MM.1S (cell line): ENCODE measurements around the gene PLAC1.

Experiments used
- DNase-seq: peaks from one replicate; pipeline ENCODE4 v3.0.0-alpha.2; 2015
- H2AFZ ChIP-seq: fragments of 300-600 bp; sonication (generic); 2 replicates; pipeline ENCODE4 v1.6.0; 2016; ENCODE audit warnings: antibody characterized with exemption, low read length
- H3F3A ChIP-seq: fragments of 300-600 bp; sonication (generic); 2 replicates; pipeline ENCODE4 v1.6.1; 2016; ENCODE audit warnings: mild to moderate bottlenecking, antibody characterized with exemption, low read length, moderate library complexity, mixed read lengths; ENCODE audit not compliant: insufficient read depth
- H3K27ac ChIP-seq: fragments of 300-600 bp; sonication (generic); 2 replicates; pipeline ENCODE4 v1.5.1; 2016; ENCODE audit warnings: mild to moderate bottlenecking, low read length
- H3K27me3 ChIP-seq: fragments of 300-600 bp; sonication (generic); replicated peaks from 2 replicates; pipeline ENCODE4 v1.6.0; 2016; ENCODE audit warnings: low read length; ENCODE audit not compliant: insufficient read depth
- H3K36me3 ChIP-seq: fragments of 300-600 bp; sonication (generic); replicated peaks from 2 replicates; pipeline ENCODE4 v1.6.1; 2016; ENCODE audit warnings: mild to moderate bottlenecking, low read length, mixed read lengths; ENCODE audit not compliant: insufficient read depth
- H3K4me1 ChIP-seq: fragments of 300-600 bp; sonication (generic); 2 replicates; pipeline ENCODE4 v1.6.1; 2016; ENCODE audit warnings: low read length, mixed read lengths
- H3K4me2 ChIP-seq: fragments of 300-600 bp; sonication (generic); 2 replicates; pipeline ENCODE4 v1.6.0; 2016; ENCODE audit warnings: low read depth, low read length
- H3K4me3 ChIP-seq: fragments of 300-600 bp; sonication (generic); 2 replicates; pipeline ENCODE4 v1.5.1; 2016; ENCODE audit warnings: low read length, mixed read lengths
- H3K79me2 ChIP-seq: fragments of 300-600 bp; sonication (generic); 2 replicates; pipeline ENCODE4 v1.6.1; 2016; ENCODE audit warnings: mixed run types, low read length, mixed read lengths
- H3K9ac ChIP-seq: fragments of 300-600 bp; sonication (generic); 2 replicates; pipeline ENCODE4 v1.6.1; 2016; ENCODE audit warnings: low read length, mixed read lengths
- H3K9me2 ChIP-seq: fragments of 300-600 bp; sonication (generic); replicated peaks from 2 replicates; pipeline ENCODE4 v1.6.1; 2016; ENCODE audit warnings: mild to moderate bottlenecking, low read length, mixed read lengths; ENCODE audit not compliant: insufficient read depth
- H3K9me3 ChIP-seq: fragments of 300-600 bp; sonication (generic); replicated peaks from 2 replicates; pipeline ENCODE4 v1.6.1; 2016; ENCODE audit warnings: mild to moderate bottlenecking, low read length, mixed read lengths; ENCODE audit not compliant: insufficient read depth
- H4K20me1 ChIP-seq: fragments of 300-600 bp; sonication (generic); 2 replicates; pipeline ENCODE4 v1.6.1; 2016; ENCODE audit warnings: mild to moderate bottlenecking, low read length, moderate library complexity, mixed read lengths; ENCODE audit not compliant: insufficient read depth
- EZH2 ChIP-seq: fragments of 300-600 bp; sonication (generic); optimal IDR thresholded peaks from 2 replicates; pipeline ENCODE3; 2017; ENCODE audit warnings: low read depth, mild to moderate bottlenecking, antibody characterized with exemption, low read length, mixed read lengths
- EZH2phosphoT487 ChIP-seq: fragments of 300-600 bp; sonication (generic); IDR thresholded peaks from 2 replicates; pipeline ENCODE4 v1.6.1; 2018; ENCODE audit warnings: antibody characterized with exemption, low read length
- TF ChIP-seq, protein P1 (sequence below): fragments of 300-600 bp; sonication (generic); IDR thresholded peaks from 2 replicates; pipeline ENCODE4 v1.5.1; 2016; ENCODE audit warnings: antibody characterized with exemption, low read length, mixed read lengths

Gene PLAC1

DNA sequence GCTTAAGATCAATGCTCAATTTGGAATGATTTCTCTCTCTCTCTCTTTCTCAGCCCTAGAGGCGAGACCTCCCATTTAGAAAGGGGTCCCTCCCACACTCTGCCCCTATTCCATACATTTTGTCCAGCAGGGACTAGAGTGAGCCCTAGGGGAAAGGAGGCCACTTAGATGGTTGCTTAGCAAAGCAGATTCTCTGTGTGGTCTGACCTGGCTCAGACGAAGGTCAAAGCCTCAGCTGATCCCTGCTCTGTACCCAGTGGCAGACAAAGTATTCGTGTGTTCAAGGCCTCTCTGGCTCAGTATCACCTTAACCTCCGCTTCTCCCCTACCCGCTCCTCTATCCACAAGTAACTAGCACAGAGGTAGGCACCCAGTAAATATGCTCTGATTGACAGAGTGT, 120.0 kb downstream of the PLAC1 start:
- H3K36me3 ChIP-seq = no peaks in the 10 kb centered on the region
- 0 out of 2 replicates have a peak, but pooled peaks cover 3% of the 10 kb centered on the region for H3K4me1 ChIP-seq
- TF ChIP-seq, protein P1, sequence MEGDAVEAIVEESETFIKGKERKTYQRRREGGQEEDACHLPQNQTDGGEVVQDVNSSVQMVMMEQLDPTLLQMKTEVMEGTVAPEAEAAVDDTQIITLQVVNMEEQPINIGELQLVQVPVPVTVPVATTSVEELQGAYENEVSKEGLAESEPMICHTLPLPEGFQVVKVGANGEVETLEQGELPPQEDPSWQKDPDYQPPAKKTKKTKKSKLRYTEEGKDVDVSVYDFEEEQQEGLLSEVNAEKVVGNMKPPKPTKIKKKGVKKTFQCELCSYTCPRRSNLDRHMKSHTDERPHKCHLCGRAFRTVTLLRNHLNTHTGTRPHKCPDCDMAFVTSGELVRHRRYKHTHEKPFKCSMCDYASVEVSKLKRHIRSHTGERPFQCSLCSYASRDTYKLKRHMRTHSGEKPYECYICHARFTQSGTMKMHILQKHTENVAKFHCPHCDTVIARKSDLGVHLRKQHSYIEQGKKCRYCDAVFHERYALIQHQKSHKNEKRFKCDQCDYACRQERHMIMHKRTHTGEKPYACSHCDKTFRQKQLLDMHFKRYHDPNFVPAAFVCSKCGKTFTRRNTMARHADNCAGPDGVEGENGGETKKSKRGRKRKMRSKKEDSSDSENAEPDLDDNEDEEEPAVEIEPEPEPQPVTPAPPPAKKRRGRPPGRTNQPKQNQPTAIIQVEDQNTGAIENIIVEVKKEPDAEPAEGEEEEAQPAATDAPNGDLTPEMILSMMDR = no peak
- TF ChIP-seq EZH2phosphoT487 (no peak), EZH2 (no peak)
- no peak overlapping the region for H3K4me3 ChIP-seq
- H4K20me1 ChIP-seq = no peaks in the 10 kb centered on the region
- no peaks in the 10 kb centered on the region for H3F3A ChIP-seq
- no peaks in the 10 kb centered on the region for H3K9me3 ChIP-seq
- no peak overlapping the region for H3K27ac ChIP-seq
- H3K9me2 ChIP-seq = no peaks in the 10 kb centered on the region
- no peak overlapping the region for H2AFZ ChIP-seq
- H3K4me2 ChIP-seq = no peak overlapping the region
- H3K9ac ChIP-seq = no peak overlapping the region
- no peak for DNase-seq
- no peaks in the 10 kb centered on the region for H3K79me2 ChIP-seq
- no peaks in the 10 kb centered on the region for H3K27me3 ChIP-seq

DNA sequence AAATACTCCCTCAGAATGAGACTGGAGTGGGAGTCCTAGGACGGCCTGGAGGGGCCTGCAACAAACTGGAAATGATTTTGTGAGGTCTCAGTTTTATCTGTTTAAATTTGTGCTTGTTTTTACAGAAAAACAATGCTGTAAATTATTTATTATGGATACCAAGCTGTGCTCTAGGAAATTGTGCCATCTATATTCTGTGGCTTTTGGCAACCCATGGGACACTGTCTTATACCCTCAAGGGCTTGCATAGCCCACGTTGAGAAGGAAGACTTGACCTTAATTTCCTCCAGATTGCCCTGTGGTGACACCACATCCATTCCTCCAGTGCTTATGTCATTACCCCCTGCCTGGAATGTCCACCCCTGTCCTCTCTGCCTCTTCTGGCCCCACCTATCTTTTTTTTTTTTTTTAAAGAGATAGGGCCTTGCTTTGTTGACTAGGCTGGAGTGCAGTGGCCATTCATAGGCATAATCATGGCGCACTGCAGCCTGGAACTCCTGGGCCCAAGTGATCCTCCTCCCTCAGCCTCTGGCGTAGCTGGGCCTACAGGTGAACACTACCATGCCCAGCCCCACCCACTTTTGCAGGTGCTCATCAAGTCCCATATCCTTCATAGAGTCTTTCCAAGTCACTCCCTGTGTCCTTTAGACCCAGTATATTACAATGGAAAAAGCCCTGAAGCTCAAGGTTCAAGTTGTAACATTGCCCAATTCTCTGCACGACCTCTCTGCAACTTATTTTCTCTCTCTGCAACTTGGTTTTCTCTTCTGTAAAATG, 120.9 kb downstream of the PLAC1 start:
- no peak overlapping the region for H3K4me2 ChIP-seq
- DNase-seq = no peak
- H3K27ac ChIP-seq = no peak overlapping the region

DNA sequence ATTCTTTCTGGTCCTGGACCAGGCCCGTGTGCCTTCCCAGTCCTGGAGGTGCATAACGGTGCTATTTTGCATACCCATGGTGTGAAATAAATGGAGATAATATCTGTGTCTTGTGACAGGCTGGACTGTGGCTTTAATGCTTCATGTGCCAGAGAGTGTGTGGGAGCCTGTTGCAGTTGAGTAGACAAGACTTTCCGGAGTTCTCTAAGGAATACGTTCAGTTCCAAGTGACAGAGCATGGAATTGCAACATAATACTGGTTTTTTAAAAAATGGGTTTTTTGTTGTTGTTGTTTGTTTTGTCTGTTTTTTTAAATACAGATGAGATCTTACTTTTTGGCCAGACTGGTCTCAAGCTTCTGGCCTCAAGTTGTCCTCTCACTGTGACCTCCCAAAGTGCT, 124.3 kb downstream of the PLAC1 start:
- Histone ChIP-seq H2AFZ (no peak overlapping the region), H3K27me3 (no peaks in the 10 kb centered on the region), H4K20me1 (no peaks in the 10 kb centered on the region), H3F3A (no peaks in the 10 kb centered on the region), H3K9ac (no peak overlapping the region), H3K9me2 (no peaks in the 10 kb centered on the region), H3K9me3 (no peaks in the 10 kb centered on the region), H3K79me2 (no peaks in the 10 kb centered on the region), H3K27ac (no peak overlapping the region), H3K4me3 (no peak overlapping the region), H3K36me3 (no peaks in the 10 kb centered on the region), H3K4me1 (no peaks in the 10 kb centered on the region), H3K4me2 (no peak overlapping the region)
- TF ChIP-seq, protein P1 = no peak
- TF ChIP-seq EZH2phosphoT487 (no peak), EZH2 (no peak)
- no peak for DNase-seq

More for the DNA sequence above, 120.9 kb downstream of the PLAC1 start:
- H3K9me3 ChIP-seq = no peaks in the 10 kb centered on the region
- TF ChIP-seq, protein P1 = no peak
- TF ChIP-seq EZH2 (no peak), EZH2phosphoT487 (no peak)
- H2AFZ ChIP-seq = no peak overlapping the region
- no peaks in the 10 kb centered on the region for H3K79me2 ChIP-seq
- H3K4me3 ChIP-seq = no peak overlapping the region
- no peaks in the 10 kb centered on the region for H3K36me3 ChIP-seq
- no peaks in the 10 kb centered on the region for H3K9me2 ChIP-seq
- no peak overlapping the region for H3K9ac ChIP-seq
- no peaks in the 10 kb centered on the region for H4K20me1 ChIP-seq
- H3K27me3 ChIP-seq = no peaks in the 10 kb centered on the region
- no peaks in the 10 kb centered on the region for H3F3A ChIP-seq
- H3K4me1 ChIP-seq = no peaks in the 10 kb centered on the region
